ENCODE results near the gene CDCP2. TPM values are rescaled to one million over a fixed set of nuclear protein-coding genes. Genes with fewer than 3 reads are reported as not detected.
A peak's percentile ranks its signal among the peaks of the same experiment; 100 is the strongest.
"Not testable (repeated sequence)": the region's sequence is repeated elsewhere in the genome, so short reads cannot be mapped to it uniquely, and the experiment has no call there.

The CDCP2 gene
- total RNA-seq, 1 experiment from 2014 or later: not detected

DNA sequence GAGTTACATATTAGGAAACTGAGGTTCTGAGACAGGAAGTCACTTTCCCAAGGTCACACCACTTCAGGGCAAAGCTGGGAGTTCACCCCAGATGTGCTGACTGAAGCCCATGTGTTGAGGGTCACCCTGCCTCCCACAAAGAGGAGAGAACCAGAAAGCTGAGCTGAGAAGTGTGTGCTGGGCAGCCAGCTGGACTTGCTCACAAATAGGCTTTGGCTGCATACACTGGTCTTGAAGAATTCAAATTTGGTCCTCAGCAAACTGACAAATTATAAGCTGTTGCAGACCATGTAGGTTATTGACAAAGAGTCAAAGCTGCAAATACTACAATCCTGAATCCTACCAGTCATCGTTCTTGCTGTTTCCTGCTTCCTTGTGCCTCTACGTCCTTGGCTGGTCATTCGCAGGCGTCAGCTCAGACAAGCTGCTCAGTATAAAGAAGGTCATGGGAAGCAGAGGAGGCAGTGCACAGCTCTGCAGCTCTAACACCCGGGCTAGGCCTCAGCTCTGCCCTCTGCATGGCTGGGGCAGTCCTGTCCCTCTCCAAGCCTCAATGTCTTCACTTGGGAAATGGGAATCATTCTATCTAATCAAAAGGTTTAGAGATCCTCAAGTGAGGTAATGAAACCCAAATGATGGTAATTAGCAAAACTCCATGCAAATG, 40.0 kb downstream of the CDCP2 start:
- no peaks in the 10 kb centered on the region for H3K27me3 ChIP-seq
- H3K36me3 ChIP-seq: no peaks in the 10 kb centered on the region
- no peak for DNase-seq
- H3K9me3 ChIP-seq: no peaks in the 10 kb centered on the region
- no peak overlapping the region for H3K4me3 ChIP-seq

- no peaks in the 10 kb centered on the region for H3K9me3 ChIP-seq
- no peak for DNase-seq
- H3K36me3 ChIP-seq: no peaks in the 10 kb centered on the region
- H3K4me3 ChIP-seq: no peak overlapping the region
- H3K27me3 ChIP-seq: no peaks in the 10 kb centered on the region
These were observed 40.8 kb downstream of the CDCP2 start for GRCh38 chr1:54112027-54112426.

DNA sequence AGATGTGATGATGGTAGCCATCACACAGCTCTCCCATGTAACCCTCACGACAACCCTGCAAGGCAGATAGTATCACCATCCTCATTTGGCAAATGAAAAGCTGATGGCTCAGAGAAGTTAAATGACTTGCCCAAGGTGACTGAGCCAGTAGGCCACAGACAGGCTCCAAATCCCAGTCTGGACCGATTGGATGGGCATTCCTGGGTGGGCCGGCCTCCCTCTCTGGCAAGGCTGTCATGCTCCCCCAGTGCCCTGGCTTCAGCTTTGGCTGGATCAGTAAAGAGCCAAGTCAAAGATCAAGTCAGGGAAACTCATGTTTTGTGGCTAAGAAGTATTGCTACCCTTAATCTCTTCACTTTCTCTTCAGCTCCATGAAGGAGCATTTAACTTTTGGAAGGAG, 41.2 kb downstream of the CDCP2 start:
- no peak for DNase-seq

GRCh38 chr1:54110996-54111395, 41.8 kb downstream of the CDCP2 start:
- no peaks in the 10 kb centered on the region for H3K27me3 ChIP-seq
- H3K9me3 ChIP-seq: no peaks in the 10 kb centered on the region
- H3K4me3 ChIP-seq: no peak overlapping the region
- H3K36me3 ChIP-seq: no peaks in the 10 kb centered on the region
- DNase-seq: no peak

More for the DNA sequence above, 41.2 kb downstream of the CDCP2 start:
- Histone ChIP-seq H3K36me3 (no peaks in the 10 kb centered on the region), H3K27me3 (no peaks in the 10 kb centered on the region), H3K9me3 (no peaks in the 10 kb centered on the region), H3K4me3 (no peak overlapping the region)

DNA sequence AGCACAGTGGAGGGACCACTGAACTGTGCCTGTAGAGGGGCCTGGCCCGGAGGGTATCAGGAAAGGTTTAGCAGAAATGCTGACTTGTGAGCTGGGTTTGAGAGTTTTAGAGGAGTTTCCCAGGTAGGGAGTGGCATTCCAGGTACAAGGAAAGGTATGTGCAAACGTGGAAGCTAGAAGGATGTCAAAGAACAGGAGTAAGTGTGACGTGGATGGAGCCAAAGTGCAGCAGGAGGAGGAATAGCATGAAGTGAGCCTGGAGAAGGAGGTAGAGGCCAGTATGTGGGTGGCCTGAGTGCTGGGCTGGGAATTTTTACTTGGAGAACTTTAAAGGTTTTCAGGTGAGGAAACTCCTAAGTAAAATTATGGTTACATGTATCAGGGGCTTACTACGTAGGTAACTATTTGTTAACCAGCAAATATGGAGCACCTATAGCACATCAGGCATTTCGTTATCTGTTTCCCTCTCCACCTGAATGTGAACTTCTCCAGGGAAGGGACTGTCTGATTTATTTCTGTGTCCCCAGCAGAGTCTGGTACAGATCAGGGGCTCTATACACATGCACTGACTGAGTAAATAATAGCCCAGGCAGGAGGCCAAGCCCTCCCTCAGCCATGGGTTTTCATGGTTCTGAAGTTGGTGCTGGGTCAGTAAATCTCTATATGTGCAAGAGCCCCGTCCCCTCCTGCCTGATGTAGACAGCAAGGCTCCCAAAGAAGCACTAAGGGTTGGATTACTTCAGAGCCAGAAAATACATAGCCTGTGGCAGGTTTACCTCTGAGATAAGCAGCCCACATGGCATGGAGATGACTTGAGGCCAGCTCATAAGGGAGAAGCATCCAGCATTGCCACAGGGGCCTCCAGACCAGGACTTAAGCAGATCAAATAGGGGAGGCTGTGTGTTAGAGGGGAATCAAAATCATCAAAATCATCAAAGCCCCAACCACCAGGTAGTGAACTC, 43.4 kb downstream of the CDCP2 start:
- Histone ChIP-seq H3K27me3 (no peaks in the 10 kb centered on the region), H3K9me3 (no peaks in the 10 kb centered on the region)
- no peak for DNase-seq

DNA sequence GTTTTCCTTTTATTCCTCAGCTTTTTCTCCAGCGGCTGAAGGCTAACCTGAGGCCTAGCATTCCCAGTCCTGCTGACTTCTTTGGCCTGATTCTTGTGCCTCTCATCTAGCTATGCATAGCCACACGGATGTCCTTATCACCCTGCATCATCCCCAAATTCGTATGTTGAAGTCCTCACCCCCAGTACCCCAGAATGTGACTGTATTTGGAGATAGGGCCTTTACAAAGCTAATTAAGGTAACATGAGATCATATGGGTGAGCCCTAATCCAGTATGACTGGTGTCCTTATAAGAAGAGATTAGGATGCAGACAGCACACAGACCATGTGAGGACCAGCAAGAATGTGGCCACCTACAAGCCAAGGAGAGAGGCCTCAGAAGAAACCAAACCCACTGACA, 44.6 kb downstream of the CDCP2 start:
- H3K27me3 ChIP-seq: no peaks in the 10 kb centered on the region
- no peaks in the 10 kb centered on the region for H3K36me3 ChIP-seq
- DNase-seq: no peak
- H3K4me3 ChIP-seq: no peak overlapping the region
- no peaks in the 10 kb centered on the region for H3K9me3 ChIP-seq

More for the DNA sequence above, 43.4 kb downstream of the CDCP2 start:
- no peak overlapping the region for H3K4me3 ChIP-seq
- H3K36me3 ChIP-seq: no peaks in the 10 kb centered on the region

DNA sequence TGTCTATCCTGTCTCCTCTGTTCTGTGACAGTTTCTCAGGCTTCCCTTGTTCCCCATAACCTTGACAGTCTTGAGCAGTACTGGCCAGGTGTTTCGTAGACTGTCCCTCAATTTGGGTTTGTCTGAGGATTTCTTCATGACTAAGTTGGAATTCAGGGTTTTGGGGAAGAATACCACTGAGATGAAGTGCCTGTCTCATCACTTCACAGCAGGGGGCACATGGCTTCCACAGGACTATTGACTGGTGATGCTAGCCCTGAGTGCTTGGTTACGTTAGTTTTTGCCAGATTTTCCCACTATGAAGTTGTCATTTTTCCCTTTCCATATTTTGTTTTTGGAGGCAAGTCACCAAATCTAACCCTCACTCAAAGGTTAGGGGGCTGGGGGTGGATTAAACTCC, 45.7 kb downstream of the CDCP2 start:
- H3K36me3 ChIP-seq: no peaks in the 10 kb centered on the region
- no peaks in the 10 kb centered on the region for H3K9me3 ChIP-seq
- H3K27me3 ChIP-seq: no peaks in the 10 kb centered on the region
- no peak overlapping the region for H3K4me3 ChIP-seq
- peak; percentile 26 for DNase-seq

GRCh38 chr1:54105736-54106269, 47.0 kb downstream of the CDCP2 start:
- Histone ChIP-seq H3K9me3 (no peaks in the 10 kb centered on the region), H3K4me3 (no peak overlapping the region), H3K27me3 (no peaks in the 10 kb centered on the region), H3K36me3 (no peaks in the 10 kb centered on the region; the same call in 1 of the 2 replicates)
- DNase-seq: peak; percentile 44

DNA sequence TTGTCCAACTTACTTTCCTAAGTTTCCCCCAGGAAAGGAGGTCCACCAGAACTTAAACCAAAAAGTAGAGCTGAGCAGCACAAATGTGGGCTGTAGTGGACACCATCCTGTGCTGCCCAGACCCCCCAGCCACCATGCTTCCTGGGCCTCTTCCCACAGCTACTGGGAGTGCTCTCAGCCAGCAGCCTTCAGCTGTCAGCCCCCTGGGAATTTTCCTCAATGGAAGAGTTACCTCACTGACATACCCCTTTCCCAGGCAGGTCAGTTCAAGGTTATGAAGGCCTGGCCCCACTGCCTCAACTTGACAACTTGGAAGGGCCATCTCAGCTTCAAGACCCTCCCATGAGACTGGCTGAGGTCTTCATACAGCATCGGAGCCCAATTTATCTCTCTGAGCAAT, 47.7 kb downstream of the CDCP2 start:
- Histone ChIP-seq H3K36me3 (no peaks in the 10 kb centered on the region; the same call in 1 of the 2 replicates), H3K4me3 (no peak overlapping the region), H3K9me3 (no peaks in the 10 kb centered on the region), H3K27me3 (no peaks in the 10 kb centered on the region)
- no peak for DNase-seq

DNA sequence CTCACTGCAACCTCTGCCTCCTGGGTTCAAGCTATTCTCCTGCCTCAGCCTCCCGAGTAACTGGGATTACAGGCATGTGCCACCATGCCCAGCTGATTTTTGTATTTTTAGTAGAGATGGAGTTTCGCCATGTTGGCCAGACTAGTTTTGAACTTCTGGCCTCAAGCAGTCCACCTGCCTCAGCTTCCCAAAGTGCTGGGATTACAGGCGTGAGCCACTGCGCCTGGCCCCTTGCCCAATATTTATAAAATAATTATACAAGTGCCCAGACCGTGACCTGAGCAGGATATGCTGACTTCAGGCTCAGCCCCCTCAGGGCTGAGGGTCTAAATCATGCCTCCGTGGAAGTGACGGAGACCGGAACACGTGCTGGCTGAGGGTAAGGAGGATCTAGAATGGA, 48.2 kb downstream of the CDCP2 start:
- not testable (repeated sequence) for H3K36me3 ChIP-seq, H3K27me3 ChIP-seq, H3K9me3 ChIP-seq, H3K4me3 ChIP-seq, DNase-seq

DNA sequence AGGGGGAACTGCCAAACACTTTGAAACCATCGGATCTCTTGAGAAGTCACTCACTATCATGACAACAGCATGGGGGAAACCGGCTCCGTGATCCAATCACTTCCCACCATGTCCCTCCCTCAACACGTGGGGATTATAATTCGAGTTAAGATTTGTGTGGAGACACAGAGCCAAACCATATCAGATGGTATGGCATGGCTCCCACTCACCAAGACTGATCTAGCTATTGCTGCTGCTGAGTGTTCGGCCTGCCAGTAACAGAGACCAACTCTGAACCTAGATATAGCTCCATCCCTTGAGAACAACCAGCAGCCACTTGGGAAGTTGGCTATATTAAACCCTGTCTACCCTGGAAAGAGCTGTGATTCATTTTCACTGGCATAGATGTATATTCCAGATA, 49.4 kb downstream of the CDCP2 start:
- H3K36me3 ChIP-seq: no peaks in the 10 kb centered on the region; the same call in 1 of the 2 replicates
- H3K4me3 ChIP-seq: no peak overlapping the region
- no peaks in the 10 kb centered on the region for H3K27me3 ChIP-seq
- no peak for DNase-seq
- H3K9me3 ChIP-seq: no peaks in the 10 kb centered on the region

GRCh38 chr1:54100500-54100899, 52.3 kb downstream of the CDCP2 start:
- Histone ChIP-seq H3K9me3 (no peaks in the 10 kb centered on the region), H3K27me3 (no peaks in the 10 kb centered on the region), H3K36me3 (no peaks in the 10 kb centered on the region; the same call in 1 of the 2 replicates), H3K4me3 (no peak overlapping the region)
- DNase-seq: no peak

DNA sequence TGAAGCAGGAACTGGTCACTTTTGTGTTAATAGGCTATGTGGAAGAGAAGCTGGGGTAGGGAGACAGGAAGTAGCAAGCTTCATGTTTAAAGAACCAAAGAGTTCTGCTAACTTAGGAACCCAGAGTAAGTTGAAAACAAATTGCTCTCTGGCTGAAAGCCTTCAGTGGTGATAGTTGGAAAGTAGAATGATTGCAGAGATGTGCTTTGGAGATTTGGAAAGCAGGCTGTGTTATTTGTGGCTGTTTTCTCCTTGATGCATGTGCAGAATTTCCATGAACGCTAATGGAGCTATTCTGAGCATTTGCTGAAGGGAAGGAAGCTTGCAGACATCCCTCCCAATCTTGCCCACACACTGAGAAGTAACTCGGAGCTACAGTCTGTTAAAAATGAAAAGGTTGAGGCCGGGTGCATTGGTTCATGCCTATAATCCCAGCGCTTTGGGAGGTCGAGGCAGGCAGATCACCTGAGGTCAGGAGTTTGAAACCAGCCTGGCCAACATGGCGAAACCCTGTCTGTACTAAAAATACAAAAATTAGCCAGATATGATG, 53.7 kb downstream of the CDCP2 start:
- Histone ChIP-seq H3K9me3 (no peaks in the 10 kb centered on the region), H3K4me3 (no peak overlapping the region), H3K36me3 (no peaks in the 10 kb centered on the region; the same call in 1 of the 2 replicates), H3K27me3 (no peaks in the 10 kb centered on the region)
- DNase-seq: no peak

DNA sequence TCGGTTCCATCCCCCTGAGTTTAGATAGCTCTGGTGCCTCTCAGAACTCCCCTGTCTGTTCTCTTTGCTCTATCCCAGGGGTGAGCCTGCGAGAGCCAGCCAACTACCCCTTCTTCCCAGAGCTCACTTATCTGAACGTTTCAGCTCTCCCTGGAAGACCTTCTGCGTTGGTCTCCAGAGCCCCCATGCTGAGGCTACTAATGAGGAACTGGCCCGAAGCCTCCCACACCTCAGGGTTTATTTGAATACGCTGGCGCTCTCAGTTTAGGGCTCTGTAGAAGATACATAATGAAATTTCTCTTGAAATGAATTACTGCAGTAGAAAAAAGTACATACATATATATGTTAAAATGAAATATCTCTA, 55.9 kb downstream of the CDCP2 start:
- Histone ChIP-seq H3K9me3 (no peaks in the 10 kb centered on the region), H3K27me3 (no peaks in the 10 kb centered on the region), H3K4me3 (no peak overlapping the region)

GRCh38 chr1:54096227-54096876, 56.4 kb downstream of the CDCP2 start:
- H3K36me3 ChIP-seq: no peaks in the 10 kb centered on the region; the same call in 1 of the 2 replicates
- H3K4me3 ChIP-seq: no peak overlapping the region
- H3K27me3 ChIP-seq: no peaks in the 10 kb centered on the region
- DNase-seq: no peak
- no peaks in the 10 kb centered on the region for H3K9me3 ChIP-seq

More for the DNA sequence above, 55.9 kb downstream of the CDCP2 start:
- no peaks in the 10 kb centered on the region; the same call in 1 of the 2 replicates for H3K36me3 ChIP-seq
- no peak for DNase-seq

GRCh38 chr1:54095546-54096226, 57.1 kb downstream of the CDCP2 start:
- H3K4me3 ChIP-seq: no peak overlapping the region
- H3K36me3 ChIP-seq: no peaks in the 10 kb centered on the region
- H3K9me3 ChIP-seq: no peaks in the 10 kb centered on the region
- no peak for DNase-seq
- H3K27me3 ChIP-seq: no peaks in the 10 kb centered on the region
